HepG2 (cell line): ENCODE results near the gene AXIN1. TPM values are rescaled to one million over a fixed set of nuclear protein-coding genes. Genes with fewer than 3 reads are reported as not detected.

ENCODE experiments used
- AKAP8 ChIP-seq: sonication (generic); formaldehyde crosslinking; IDR thresholded peaks from 2 replicates; pipeline ENCODE4 v1.5.1; 2020; ENCODE audit warnings: mild to moderate bottlenecking, missing genetic modification reagents
- FLYWCH1 ChIP-seq: sonication (generic); formaldehyde crosslinking; IDR thresholded peaks from 2 replicates; pipeline ENCODE4 v1.8.1; 2023; ENCODE audit warnings: mild to moderate bottlenecking, missing genetic modification reagents
- HCFC1 ChIP-seq: fragments of 150-350 bp; IDR thresholded peaks from 2 replicates; pipeline ENCODE4 v1.6.1; 2014; ENCODE audit warnings: low read depth, low read length
- KLF16 ChIP-seq, 2 experiments: sonication (generic) in 1 of 2; formaldehyde crosslinking in 1 of 2; IDR thresholded peaks; 2 replicates each; pipeline versions ENCODE4 v1.6.1 to v1.8.0; 2016 to 2023; ENCODE audit warnings: missing genetic modification reagents in 2 of 2, missing compliant biosample characterization in 1 of 2
- PPARG ChIP-seq: conservative IDR thresholded peaks from 2 replicates; pipeline ENCODE4 v1.6.1; 2016; ENCODE audit warnings: missing biosample characterization, missing genetic modification reagents
- RBM22 ChIP-seq: fragments of 200-400 bp; formaldehyde crosslinking; optimal IDR thresholded peaks from 2 replicates; pipeline ENCODE3; 2017; ENCODE audit warnings: mild to moderate bottlenecking, low read length, moderate library complexity
- SPEN ChIP-seq: sonication (generic); formaldehyde crosslinking; IDR thresholded peaks from 2 replicates; pipeline ENCODE4 v1.5.1; 2020; ENCODE audit warnings: low read depth, mild to moderate bottlenecking, missing genetic modification reagents
- TAF1 ChIP-seq: sonication (generic); formaldehyde crosslinking; IDR thresholded peaks from 2 replicates; pipeline ENCODE4 v1.4.0; 2020; ENCODE audit warnings: missing genetic modification reagents
- ZNF235 ChIP-seq: sonication (generic); formaldehyde crosslinking; IDR thresholded peaks from 2 replicates; pipeline ENCODE4 v1.8.1; 2023; ENCODE audit warnings: mild to moderate bottlenecking, missing genetic modification reagents, borderline replicate concordance
- ZNF564 ChIP-seq: sonication (generic); formaldehyde crosslinking; IDR thresholded peaks from 2 replicates; pipeline ENCODE4 v1.8.1; 2023; ENCODE audit warnings: mild to moderate bottlenecking, missing genetic modification reagents
- ZNF652 ChIP-seq: IDR thresholded peaks from 2 replicates; pipeline ENCODE4 v1.6.1; 2016; ENCODE audit warnings: low read depth, borderline replicate concordance
- ZNF746 ChIP-seq: sonication (generic); formaldehyde crosslinking; IDR thresholded peaks from 2 replicates; pipeline ENCODE4 v1.8.0; 2022; ENCODE audit warnings: mild to moderate bottlenecking, missing genetic modification reagents
- polyA plus RNA-seq, 8 experiments: library from polyadenylated mRNA; depleted of rRNA in 3 of 8; stranded (reverse) in 7 of 8; unstranded in 1 of 8; fragments of >200 nt; fragmentation: Illumina TruSeq in 4 of 8; extraction: Trizol in 4 of 8; gene quantifications; 2 replicates each; pipeline versions ENCODE4 v1.2.1 to v1.2.3, GENCODE V29; 2011 to 2016; ENCODE audit warnings: low read depth in 4 of 8, missing spikeins in 1 of 8, mixed read lengths in 1 of 8; ENCODE audit not compliant: insufficient read depth in 1 of 8
- total RNA-seq, 5 experiments: library from RNA; depleted of rRNA; stranded (reverse); fragments of >200 nt; fragmentation: Illumina TruSeq; extraction: Trizol; gene quantifications; 2 replicates each; pipeline ENCODE4 v1.2.3, GENCODE V29; 2016; ENCODE audit warnings: low read depth in 1 of 5
- TF ChIP-seq, protein P1 (sequence below): sonication (generic); formaldehyde crosslinking; IDR thresholded peaks from 2 replicates; pipeline ENCODE4 v1.5.0; 2020; ENCODE audit warnings: mild to moderate bottlenecking, low read depth, missing genetic modification reagents, borderline replicate concordance
- TF ChIP-seq, protein P2 (sequence below): sonication (generic); formaldehyde crosslinking; IDR thresholded peaks from 2 replicates; pipeline ENCODE4 v1.5.0; 2020; ENCODE audit warnings: mild to moderate bottlenecking, missing genetic modification reagents, moderate library complexity
- TF ChIP-seq, protein P3 (sequence below): sonication (generic); formaldehyde crosslinking; IDR thresholded peaks from 2 replicates; pipeline ENCODE4 v1.4.0; 2020; ENCODE audit warnings: mild to moderate bottlenecking, missing genetic modification reagents
- TF ChIP-seq, protein P4 (sequence below): IDR thresholded peaks from 2 replicates; pipeline ENCODE4 v1.6.1; 2016; ENCODE audit warnings: missing genetic modification reagents, missing compliant biosample characterization

Gene AXIN1
- total and polyA plus RNA-seq, 2 of the 13 experiments (the other 11 are each of a cell fraction or from before 2014, with no cell fraction given): 24.0 to 26.0 TPM

DNA sequence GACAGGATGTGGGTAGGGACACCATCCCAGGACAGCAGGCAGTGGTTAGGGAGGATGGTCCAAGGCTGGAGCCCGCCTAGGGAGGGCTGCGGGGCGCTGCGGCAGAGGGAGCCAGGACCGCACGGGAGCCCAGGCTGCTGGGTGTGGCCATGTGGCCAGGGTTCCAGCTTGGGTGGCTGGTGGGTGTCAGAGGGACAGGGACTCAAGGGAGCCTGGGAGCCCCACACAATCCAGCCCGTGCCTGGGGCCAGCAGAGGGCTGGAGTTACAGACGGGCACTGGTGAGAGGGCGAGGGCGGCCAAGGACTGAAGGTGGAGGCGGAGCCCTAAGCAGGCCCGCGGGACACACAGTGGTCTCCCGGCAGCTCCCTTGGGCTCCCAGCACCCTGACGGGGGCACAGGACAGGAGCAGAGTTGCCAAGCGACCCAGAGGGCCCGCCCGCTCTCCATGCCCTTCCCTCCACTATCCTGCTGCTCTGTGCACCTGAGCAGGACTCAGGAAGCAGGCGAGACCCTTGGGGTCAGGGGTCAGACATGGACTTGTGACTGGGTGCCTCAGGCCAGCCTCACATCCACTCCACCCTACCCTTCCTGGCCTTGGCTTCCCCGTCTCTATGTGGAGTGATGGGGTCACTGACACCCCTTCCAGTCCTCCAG is 10.7 kb upstream of the AXIN1 start (continued):
- TF ChIP-seq, protein P1, sequence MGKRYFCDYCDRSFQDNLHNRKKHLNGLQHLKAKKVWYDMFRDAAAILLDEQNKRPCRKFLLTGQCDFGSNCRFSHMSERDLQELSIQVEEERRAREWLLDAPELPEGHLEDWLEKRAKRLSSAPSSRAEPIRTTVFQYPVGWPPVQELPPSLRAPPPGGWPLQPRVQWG (CRISPR knock-in tag): no peak
- TF ChIP-seq FLYWCH1 (CRISPR knock-in tag) (no peak), ZNF652 (CRISPR knock-in tag) (no peak), RBM22 (no peak), SPEN (CRISPR knock-in tag) (no peak), ZNF746 (CRISPR knock-in tag) (0 out of 2 replicates have a peak, but pooled peaks have one; percentile 48), AKAP8 (CRISPR knock-in tag) (0 out of 2 replicates have a peak, but pooled peaks have one; percentile 0), ZNF235 (CRISPR knock-in tag) (no peak), TAF1 (CRISPR knock-in tag) (no peak), ZNF564 (CRISPR knock-in tag) (no peak), HCFC1 (no peak), KLF16 (CRISPR knock-in tag; IDR thresholded peaks at IDR 0.05) (no peak), PPARG (CRISPR knock-in tag) (no peak)
- TF ChIP-seq, protein P2, sequence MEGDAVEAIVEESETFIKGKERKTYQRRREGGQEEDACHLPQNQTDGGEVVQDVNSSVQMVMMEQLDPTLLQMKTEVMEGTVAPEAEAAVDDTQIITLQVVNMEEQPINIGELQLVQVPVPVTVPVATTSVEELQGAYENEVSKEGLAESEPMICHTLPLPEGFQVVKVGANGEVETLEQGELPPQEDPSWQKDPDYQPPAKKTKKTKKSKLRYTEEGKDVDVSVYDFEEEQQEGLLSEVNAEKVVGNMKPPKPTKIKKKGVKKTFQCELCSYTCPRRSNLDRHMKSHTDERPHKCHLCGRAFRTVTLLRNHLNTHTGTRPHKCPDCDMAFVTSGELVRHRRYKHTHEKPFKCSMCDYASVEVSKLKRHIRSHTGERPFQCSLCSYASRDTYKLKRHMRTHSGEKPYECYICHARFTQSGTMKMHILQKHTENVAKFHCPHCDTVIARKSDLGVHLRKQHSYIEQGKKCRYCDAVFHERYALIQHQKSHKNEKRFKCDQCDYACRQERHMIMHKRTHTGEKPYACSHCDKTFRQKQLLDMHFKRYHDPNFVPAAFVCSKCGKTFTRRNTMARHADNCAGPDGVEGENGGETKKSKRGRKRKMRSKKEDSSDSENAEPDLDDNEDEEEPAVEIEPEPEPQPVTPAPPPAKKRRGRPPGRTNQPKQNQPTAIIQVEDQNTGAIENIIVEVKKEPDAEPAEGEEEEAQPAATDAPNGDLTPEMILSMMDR (CRISPR knock-in tag): peak; percentile 37
- TF ChIP-seq, protein P3, sequence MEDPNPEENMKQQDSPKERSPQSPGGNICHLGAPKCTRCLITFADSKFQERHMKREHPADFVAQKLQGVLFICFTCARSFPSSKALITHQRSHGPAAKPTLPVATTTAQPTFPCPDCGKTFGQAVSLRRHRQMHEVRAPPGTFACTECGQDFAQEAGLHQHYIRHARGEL: no peak
- TF ChIP-seq, protein P4, sequence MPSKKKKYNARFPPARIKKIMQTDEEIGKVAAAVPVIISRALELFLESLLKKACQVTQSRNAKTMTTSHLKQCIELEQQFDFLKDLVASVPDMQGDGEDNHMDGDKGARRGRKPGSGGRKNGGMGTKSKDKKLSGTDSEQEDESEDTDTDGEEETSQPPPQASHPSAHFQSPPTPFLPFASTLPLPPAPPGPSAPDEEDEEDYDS (CRISPR knock-in tag): no peak
